ENCODE measurements around the gene CSMD2.

The CSMD2 gene

DNA sequence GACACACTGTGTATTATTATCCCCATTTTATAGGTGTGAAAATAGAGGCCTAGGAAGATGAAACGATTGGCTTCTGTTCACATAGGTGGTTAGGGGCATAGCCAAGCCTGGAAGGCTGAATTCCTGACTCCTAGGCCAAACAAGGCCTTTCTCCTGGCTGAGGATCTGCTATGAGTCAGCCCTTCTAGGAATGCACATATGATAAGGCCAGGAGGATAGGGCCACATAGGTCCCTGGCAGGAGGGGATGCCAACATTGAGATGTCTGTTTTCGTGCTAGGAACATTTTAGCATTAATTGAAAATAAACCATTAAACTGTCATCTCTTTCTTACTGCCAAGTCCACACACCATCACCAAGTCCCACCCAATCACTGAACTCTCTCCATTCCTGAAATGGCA lies 9.2 kb downstream of the CSMD2 start:
- no peak for DNase-seq

DNA sequence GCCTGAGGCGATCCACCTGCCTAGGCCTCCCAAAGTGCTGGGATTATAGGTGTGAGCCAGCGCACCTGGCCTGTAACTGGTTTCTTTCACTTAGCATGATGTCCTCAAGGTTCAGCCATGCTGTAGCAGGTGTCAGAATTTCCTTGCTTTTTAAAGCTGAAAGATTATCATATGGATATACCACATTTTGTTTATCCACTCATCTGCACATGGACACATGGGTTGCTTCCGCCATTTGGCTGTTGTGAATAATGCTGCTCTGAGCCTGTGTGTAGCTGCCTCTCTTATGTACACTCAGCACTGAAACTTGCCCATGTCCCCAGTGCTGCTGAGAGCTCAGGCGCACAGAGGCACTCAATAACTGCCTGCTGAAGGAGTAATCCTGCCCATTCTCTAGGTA lies 11.8 kb downstream of the CSMD2 start:
- no peak for DNase-seq

DNA sequence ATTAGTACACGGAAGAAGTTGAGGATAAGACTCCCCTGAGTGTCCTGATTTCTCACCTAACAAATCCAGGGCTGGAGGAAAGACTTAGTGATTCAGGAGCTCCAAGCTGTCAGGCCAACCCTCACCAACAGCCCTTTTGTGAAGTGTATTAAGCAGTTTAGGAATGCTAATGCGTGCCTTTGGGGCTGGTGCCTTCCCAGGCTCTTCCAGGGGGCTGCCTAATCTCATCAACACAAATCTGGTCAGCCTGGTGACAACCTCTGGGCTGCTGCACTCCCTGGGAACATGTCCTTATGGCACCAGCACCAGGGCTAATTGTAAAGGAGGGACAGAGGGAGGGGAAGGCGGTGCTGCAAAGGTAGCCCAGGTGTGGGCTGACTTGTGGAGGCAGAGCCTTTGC lies 15.5 kb downstream of the CSMD2 start:
- DNase-seq: no peak

DNA sequence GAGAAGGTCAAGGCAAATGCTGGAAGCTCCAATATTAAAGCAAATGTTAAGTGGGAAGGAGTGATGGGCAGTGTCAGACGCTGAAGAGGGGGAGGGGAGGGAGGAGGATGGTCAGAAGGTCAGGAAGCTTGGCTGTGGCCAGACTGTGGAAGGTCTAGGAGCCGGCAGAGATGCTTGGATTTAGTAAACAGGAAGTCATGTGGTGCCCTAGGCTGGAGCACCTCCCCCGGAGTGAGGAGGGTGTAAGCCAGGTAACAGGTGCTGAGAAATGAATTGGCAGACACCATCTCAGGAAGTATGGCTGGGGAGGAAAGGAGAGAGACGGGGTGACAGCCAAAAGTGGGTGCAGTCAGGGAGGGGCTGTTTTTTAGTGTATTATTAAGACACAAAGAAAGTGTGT lies 17.7 kb downstream of the CSMD2 start:
- DNase-seq: peak; percentile 26

DNA sequence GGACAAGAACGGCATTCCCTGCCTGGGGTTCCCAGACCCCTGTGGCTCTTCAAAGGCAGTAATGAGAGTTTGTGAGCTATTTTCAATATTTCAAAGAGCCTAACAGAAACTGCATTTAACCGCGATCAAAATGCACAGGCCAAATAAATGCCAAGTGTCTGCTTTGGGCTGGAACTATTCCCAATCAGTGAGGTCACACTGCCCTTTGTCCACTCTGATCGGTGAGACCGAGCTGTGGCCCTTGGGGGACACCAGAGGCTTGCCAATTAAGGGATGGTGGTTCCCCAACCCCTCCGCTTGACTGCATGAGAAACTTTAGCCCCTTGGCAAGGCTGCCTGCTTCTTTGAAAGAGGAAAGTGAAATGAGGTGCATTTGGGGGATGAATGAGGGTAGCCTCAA lies 20.3 kb downstream of the CSMD2 start:
- DNase-seq: no peak

DNA sequence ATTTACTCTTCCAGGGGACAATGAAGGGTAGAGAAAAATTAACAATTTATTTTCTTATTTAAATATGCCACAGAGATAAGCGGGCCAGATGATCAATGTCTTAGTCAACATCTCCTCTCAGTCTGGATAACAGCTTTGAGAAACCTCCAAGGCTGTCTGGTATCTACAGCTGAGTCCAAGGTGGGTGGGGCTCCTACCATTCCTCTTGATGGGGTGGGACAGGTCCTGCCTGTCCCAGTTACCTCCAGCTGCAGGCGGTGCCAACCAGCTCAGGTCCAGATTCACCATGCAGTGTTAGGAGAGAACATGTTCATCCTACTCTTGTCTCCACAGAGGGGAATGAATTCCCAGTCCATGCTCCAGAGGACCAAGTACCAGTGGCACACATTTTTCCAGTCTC lies 21.1 kb downstream of the CSMD2 start:
- DNase-seq: no peak

DNA sequence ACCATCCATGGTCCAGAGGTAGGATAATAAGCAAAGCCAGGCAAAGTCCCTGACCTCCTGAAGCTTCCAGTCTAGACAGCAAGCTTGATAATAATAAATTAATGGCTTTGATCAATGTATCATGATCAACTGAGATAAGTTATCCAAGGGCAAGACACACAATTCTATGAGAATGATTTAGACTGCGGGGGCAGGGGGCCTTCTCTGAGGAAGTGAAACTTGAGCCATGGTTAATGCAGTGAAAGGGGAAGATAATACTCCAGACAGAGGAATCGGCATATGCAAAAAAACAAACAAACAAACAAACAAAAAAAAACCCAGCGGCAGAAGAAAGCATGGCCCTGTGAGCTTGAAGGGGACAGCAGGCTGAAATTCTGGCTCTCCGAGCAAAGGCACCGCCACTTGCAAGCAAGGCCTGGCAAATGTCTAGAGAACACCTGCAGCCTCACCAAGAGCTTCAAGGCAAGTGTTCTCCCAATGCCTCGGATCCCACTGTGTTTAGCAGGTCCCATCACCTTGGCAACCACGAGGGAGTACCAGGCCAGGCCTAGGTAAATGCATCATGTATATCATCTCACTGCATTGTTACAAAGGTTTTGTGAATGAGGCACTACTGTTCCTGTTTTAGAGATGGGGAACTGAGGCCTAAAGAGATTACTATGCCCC lies 24.9 kb downstream of the CSMD2 start:
- no peak for DNase-seq

DNA sequence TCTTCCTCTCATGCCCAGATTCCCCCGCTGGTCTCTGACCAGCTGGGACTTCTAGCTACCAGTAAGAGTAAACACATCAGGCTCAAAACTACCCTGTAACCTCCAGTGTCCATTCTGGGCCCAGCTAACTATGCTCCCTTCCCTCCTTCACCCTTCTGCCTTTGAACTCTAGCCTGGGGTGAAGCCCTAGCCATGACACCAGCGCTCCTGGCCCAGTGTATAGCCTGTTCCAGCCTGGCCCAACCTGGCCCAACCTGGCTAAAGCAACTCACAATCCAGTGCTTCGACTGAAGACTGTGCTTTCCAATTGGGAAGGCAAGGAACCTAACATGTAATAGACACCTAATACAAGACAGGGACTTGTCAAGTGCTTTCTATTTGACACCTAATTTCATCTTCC lies 27.6 kb downstream of the CSMD2 start:
- no peak for DNase-seq

DNA sequence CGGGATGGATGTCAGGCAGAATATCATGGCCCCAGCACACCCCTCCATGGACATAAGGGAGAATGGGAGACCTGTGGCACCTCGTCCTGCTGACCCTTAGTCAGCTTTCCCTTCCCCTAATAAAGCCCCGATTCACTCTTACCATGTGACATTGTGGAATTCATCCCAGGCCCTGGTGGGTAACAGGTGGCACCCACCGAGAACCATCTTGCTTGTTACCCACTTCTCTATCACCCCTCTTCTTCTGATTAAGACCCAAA lies 32.9 kb downstream of the CSMD2 start:
- no peak for DNase-seq

DNA sequence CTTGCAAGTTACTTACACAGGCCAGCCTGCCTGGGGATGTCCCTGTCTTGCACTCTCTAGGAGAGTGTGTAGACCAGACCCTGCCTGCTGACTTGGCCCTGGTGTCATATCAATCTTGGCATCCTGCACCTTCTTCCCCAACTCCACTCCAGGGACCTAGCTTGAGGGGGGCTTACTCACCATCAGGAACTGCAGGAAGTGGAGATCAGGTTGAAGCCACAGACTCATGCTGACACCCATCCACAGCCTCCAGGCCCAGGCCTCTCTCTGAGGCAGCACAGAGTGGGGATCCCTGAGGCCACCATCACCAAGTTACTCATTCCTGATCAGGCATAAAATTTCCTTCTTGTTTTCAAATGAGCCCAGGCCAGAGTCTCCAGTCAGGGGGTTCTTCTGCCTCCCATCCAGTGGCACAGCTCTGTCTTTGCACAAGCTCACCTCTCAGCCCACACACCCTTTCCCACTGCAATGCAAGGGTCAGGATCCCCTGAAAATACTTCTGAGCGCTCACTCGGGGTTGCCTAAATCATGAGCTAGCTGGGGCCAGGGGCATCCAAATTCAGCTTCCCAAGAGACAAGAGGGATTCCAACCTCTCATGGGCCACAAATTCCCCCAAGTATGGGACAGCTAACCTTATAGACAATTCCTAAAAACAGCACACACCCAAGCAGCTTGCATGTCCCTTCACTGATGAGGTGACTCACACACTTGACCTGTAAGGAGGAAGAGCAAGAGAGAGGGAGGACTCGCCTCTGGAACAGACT lies 33.5 kb downstream of the CSMD2 start:
- no peak for DNase-seq

DNA sequence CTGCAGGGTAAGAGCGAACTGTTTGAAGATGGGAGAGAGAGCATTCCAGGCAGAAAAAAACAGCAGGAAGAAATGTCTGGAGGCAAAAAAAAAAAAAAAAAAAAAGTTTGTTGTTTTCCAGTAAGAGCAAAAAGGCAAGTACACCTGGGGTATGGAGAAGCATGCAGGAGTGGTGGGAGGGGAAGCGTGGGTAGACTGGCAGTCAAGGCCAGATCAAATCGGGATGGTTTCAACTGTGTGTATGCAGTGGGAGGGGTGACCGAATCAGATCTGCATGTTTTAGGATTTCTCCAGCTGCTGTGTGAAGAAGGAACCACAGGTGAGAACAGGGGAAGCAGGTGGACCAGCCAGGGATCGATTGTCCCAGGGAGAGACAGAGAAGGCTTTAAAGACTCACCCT lies 34.7 kb downstream of the CSMD2 start:
- no peak for DNase-seq

DNA sequence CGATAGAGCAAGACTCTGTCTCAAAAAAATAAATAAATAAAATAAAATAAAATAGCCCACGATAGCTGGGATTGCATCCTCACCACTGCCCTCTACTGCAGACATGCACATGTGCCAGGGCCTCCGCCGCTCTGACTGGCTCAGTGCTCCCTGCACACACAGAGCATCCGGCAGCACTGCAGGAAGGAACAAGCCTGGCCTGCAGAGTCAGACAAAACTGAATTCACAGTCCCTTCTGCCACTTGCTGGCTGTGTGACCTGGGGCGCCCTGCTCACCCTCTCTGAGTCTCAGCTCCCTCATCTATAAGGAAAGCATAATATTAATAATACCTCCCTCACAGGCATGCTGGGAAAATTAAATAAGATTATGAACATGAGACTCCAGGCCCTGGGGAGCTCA lies 35.4 kb downstream of the CSMD2 start:
- DNase-seq: no peak

DNA sequence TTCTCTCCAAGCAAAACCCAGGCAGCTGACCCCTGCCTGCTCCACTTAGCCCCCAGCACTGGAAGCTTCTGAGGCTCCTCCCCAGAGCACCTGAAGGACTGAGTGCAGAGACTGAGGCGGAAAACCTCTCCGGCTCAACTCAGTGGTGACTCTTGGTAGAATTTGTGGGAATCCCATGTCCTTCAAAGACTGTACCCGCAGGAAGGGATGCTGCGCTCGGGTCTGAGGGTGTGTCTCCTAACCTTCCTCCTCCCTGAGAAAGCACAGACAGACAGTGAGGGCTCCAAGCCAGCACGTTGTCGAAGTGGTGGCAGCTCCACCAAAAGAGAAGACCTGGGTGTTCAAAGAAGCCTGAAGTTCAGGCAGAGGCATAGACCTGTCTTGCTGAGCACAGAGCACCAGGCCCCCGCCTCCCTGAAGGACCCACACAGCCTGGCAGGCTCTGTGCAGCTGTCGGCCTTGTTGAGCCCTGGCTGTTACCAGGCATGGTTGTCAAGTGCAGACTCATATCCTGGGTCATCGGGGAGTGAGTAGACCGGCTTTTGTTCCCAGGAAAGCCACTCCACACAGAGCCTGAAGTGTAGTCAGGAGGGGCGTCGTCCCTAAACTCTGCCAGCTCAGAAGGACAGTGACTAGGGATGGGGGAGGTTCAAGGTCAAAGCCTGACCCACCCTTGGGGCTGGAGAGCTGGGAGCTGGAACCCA lies 36.7 kb downstream of the CSMD2 start:
- no peak for DNase-seq

DNA sequence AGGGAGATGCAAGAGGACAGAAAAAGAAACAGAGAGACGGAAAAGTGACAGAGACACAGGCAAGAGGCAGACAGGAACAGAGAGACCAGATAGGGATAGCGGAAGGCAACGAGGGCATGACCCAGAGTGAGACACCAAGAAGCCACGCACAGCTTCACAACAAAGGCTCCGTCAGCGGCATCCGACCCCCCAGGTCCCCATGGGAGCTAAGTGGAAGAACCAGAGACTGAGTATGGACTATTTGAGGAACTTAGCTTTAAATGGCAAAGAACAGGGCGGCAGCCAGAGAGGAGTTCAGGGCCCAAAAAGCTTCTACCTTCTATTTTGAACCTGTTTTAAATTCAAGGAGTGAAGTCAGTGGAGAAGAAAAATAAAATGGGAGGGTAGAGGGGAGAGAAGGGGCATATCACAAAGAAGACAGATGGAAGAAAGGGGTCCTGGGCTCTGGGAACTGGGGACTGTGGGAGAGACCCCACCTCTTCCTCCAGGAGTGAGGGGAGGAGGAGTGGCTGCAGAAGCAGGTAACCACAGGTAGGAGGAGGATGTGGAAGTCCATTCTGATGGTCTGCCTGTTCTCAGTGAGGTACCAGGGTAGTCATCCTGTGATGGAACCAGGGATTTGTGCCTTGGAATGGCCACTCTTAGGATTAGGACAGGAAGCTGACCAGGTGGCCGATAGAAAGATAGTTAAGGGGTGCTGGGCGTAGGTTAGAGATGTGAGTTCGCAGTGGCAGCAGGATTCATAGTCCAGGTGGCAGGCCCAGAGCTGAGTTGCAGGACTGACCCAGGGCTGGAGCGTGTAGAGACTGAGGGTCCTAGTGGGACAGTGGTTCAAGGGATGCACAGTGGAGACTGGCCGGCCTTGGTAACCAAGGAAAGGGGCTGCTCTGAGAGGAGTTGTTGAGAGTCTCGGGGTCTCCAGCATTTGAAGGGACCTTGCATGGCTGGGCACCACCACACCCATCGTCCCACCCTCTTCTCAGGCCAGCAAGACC lies 37.7 kb downstream of the CSMD2 start:
- DNase-seq: no peak

DNA sequence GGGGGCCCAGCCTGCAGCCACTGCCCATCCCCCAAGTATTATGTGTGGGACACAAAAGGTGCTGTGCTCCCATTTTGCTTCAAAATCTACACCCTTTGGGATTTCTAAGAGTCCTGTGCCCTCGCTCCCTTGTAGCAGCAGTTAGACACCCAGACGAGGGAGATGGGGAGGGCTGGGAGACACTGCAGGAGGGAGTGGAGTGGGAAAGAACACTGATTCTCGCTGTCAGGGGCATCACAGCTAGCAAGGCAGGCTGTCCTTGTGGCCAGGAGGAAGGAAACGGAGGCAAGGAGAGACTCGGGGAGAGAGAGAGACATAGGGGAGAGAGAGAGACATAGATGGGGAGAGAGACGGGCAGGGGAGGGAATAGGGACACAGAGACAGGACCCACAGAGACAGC lies 38.5 kb downstream of the CSMD2 start:
- no peak for DNase-seq

DNA sequence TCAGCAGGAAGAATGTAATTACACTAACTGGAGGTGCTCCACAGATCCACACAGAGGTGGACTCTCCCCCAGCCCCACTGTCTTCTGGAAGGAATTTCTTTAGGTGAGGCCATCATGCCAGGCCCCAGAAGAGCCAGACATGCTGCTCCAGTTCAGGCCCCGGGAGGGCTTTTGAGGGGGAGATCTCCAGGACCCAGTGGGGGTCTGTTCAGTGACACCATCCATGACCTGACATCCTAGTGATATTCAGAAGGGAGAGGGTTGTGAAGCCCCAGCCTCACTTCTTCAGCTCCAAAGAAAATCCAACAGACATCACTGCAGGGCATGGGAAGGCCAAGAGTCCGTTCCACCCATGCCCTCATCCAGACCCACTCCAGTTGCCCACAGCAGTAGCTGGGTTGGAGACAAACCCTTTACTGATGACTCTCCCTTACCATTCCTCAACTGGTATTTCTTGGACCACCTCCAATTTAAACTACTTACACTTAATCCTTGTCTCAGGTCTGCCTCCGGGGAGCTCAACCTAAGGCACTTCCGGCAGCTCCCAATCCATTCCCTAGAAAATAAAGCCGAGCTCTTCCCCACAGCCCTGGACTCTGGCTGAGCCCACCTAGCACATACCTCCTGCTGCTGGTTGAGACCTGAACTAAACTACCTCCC lies 39.2 kb downstream of the CSMD2 start:
- no peak for DNase-seq

DNA sequence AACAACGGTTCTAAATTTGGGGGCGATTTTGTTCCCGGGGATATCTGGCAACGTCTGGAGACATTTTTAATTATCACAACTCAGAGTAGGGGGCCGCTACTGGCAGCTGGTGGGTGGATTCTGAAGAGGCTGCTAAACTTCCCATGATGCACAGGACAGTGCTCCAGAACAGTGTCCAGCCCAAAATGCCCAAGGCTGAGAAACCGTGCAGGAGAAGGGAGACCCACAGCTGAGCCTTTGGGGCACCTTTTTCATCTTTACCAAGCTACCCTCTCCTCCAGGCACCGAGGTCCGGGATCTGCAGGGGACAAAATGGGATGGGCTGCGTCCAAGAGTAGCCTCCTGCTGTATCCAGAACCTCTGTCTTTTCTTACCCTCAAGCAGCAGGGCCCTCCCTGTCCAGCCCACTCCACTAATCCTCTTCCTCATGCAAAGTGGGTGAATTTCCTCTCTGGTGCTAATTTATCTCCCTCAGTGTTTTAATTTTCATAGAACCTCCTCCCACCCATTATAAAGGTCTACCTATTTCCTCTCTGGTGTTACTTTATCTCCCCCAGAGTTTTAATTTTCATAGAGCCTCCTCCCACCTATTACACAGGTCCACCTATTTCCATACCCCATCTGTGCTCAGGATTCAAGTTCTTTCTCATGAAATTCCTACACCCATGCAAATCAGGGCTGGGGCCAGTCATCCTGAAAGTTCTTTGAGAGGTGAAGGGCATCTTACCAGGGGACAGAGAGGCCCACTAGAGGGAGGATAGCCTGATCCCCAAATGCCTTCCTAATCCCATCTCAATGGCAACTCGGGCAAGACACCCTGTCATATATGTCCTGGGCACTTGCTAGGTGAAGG lies 42.7 kb downstream of the CSMD2 start:
- no peak for DNase-seq

DNA sequence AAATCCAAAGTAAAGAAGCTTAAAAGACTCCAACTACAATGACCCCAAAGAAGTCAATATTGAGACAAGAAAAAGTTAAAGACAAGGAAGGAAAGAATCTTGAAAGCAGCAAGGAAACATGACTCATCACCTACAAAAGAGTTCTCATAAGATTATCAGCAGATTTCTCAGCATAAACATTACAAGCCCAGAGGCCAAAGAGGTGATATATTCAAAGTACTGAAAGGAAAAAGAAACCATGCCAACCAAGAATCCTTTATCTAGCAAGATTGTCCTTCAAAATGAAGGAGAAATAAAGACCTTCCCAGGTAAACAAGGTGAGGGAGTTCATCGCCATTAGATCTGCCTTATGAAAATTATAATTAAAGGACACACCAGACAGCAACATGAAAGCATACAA lies 49.8 kb downstream of the CSMD2 start:
- no peak for DNase-seq

DNA sequence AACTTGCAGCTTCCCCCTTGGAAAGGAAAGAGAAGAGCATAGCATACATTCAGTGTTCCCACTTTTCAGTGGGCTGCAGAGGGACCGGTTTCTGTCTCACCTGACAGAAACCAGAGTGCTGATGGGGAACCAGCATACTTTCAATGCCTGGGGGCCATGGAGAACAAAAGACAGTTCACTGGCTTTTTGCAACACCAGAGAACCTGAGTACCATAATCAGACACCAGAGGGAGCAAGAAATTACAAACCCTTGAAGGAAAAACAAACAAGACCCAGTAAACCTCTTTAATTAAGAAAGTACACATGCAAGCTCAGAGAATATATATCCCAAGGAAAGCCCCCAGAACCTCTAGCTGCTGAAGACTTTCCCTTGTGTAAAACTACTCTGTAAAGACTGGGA lies 51.1 kb downstream of the CSMD2 start:
- DNase-seq: peak; percentile 18

DNA sequence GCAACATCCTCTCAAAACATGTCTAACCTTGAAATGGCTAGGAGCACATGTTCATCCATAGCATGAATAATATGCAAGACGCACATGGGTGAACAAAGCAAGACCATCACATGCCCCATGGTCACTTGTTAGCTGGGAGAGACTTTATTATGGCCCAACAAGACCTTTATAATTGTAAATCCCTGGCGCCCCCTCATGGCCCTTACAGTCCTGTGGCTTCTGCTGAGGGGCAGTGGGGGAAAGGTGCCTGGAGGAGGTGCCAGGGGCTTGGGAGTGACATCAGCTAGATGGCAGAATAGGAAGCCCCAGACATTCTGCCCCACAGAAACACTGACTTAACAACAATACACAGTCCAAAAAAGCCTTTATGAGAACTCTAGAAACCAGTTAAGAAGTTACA lies 51.7 kb downstream of the CSMD2 start:
- DNase-seq: peak; percentile 64

DNA sequence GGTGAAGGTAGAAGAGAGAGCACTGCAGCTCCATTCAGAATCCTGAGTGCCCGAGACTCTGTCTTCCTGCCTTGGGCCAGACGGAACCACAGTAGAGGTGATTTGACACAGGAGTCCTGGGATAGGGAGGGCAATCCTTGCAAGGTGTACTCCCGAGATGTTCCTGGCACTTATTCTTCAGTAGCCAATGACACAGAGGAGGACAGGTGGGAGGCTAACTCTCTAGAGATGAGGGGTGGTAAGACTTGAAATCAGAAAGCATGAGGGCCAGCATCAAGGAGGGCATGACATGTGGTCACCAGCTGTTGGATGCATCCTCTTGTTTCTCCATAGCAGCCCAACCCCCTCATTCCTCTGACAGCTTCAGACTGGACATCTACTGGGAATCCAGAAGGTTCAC lies 56.3 kb downstream of the CSMD2 start:
- DNase-seq: no peak

DNA sequence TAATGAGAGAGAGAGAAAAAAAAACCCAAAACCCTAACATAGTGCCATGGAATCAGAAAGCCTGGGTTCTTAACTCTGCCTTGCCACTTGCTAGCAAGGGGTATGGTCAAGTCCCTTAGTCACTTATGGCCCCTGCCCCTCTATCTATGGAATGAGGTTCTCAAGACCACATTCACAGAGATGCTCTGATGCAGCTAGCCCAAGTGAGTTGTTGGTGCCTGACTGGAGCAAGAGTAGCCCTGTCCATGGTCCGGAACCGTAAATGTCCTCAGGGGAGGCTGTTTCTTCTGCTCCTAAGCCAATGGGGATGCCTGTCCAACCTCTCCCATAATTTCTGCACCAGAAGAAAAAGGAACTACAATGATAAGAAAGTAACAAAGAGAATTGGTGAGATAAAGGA lies 56.8 kb downstream of the CSMD2 start:
- no peak for DNase-seq
